Measurements from ENCODE around the gene PPP1R12B.
"Not testable (repeated sequence)": the region's sequence is repeated elsewhere in the genome, so short reads cannot be mapped to it uniquely, and the experiment has no call there.

DNA sequence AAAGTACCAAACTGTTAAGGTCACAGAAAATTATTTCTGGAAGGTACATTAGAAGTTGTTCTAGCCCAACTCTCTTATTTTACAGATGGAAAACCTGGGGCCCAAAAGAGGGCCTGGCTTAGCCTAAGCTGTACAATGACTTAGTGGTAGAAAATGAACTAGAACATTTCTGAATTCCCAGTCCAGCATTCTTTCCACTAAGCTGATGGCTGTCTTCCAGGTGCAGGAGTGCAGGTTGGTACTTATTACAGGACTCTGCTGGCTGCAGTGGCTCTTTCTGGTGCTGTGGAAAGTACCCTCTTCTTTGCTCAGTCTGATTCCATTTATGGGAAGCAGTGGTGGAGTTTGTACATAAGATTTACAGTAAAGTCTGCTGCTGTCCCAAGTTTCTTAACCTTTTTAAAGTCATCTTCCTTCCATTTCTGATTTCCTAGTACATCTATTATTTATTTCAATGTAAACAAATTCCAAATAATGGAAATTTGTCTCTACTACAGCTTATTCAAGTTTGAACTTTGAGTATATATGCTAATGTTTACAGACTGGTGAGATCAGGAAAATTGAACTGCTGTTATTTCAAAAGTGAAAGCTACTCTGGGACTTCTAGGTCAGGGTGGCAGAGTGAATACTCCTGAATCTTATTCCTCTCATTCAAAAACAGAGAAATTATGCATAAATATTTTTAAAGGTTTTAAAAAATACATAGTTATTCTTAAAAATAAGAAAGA lies 171.8 kb downstream of the PPP1R12B start:
- TF ChIP-seq POLR2AphosphoS5, POLR2A (IDR thresholded peaks at IDR 0.05; ENCODE audit: low read depth, low read length): not testable (repeated sequence)

Data from GM12892 (cell line).